Measurements from ENCODE around the gene SGCA. TPM values are rescaled to one million over a fixed set of nuclear protein-coding genes. Genes with fewer than 3 reads are reported as not detected.
A peak's percentile ranks its signal among the peaks of the same experiment; 100 is the strongest.

Gene SGCA
- total and polyA plus RNA-seq, 9 of the 15 experiments (the other 6 are each of a cell fraction or from before 2014, with no cell fraction given), result not detected

- TF ChIP-seq CUX1 (CRISPR knock-in tag; IDR thresholded peaks at IDR 0.05) (no peak), PYGO2 (tag; IDR thresholded peaks at IDR 0.05) (no peak), ARID3B (CRISPR knock-in tag; IDR thresholded peaks at IDR 0.05; ENCODE audit: borderline replicate concordance) (no peak), HBP1 (CRISPR knock-in tag; IDR thresholded peaks at IDR 0.05) (0 out of 2 replicates have a peak, but pooled peaks have one; percentile 55), ZNF79 (CRISPR knock-in tag; IDR thresholded peaks at IDR 0.05; ENCODE audit: low read depth) (no peak), BCOR (IDR thresholded peaks at IDR 0.05) (peak; percentile 98), ZNF143 (CRISPR knock-in tag; IDR thresholded peaks at IDR 0.05) (peak; percentile 70), KLF16 (IDR thresholded peaks at IDR 0.05) (peak; percentile 92), ZNF24 (IDR thresholded peaks at IDR 0.05) (0 out of 2 replicates have a peak, but pooled peaks have one; percentile 12), SIN3B (IDR thresholded peaks at IDR 0.05; ENCODE audit: low read depth) (no peak), TOE1 (IDR thresholded peaks at IDR 0.05; ENCODE audit: borderline replicate concordance) (peak; percentile 78; the same call in 1 of the 2 replicates), TOE1 (CRISPR knock-in tag; IDR thresholded peaks at IDR 0.05; ENCODE audit: borderline replicate concordance, low read depth) (no peak), NEUROD1 (IDR thresholded peaks at IDR 0.05; ENCODE audit: borderline replicate concordance, low read depth, low read length, partially characterized antibody) (peak; percentile 86)
Observed at GRCh38 chr17:50208611-50209061, 42.8 kb downstream of the SGCA start (continued).
